NCI-H1092 treated with DMSO at 0.1 percent for 48 hours (cell line): ENCODE data around the gene CCDC7.
"Not testable (repeated sequence)": the region's sequence is repeated elsewhere in the genome, so short reads cannot be mapped to it uniquely, and the experiment has no call there.

Experiments
- DNase-seq: peaks from one replicate; lab custom pipeline; 2025; lab: John Stamatoyannopoulos, UW

CCDC7 gene

GRCh38 chr10:32562695-32563094, 116.8 kb downstream of the CCDC7 start:
- not testable (repeated sequence) for DNase-seq

GRCh38 chr10:32577448-32577847, 131.5 kb downstream of the CCDC7 start:
- DNase-seq, result no peak

- DNase-seq, result no peak
Measured at GRCh38 chr10:32582946-32583345, 137.0 kb downstream of the CCDC7 start.

GRCh38 chr10:32598022-32598421, 152.1 kb downstream of the CCDC7 start:
- DNase-seq, result not testable (repeated sequence)

GRCh38 chr10:32600317-32600716, 154.4 kb downstream of the CCDC7 start:
- no peak for DNase-seq

GRCh38 chr10:32601562-32601961, 155.6 kb downstream of the CCDC7 start:
- DNase-seq, result not testable (repeated sequence)

- DNase-seq, result no peak
Measured at GRCh38 chr10:32605787-32606186, 159.8 kb downstream of the CCDC7 start.

GRCh38 chr10:32610543-32610942, 164.6 kb downstream of the CCDC7 start:
- DNase-seq, result not testable (repeated sequence)

- no peak for DNase-seq
Measured at GRCh38 chr10:32616438-32616837, 170.5 kb downstream of the CCDC7 start.

- no peak for DNase-seq
Measured at GRCh38 chr10:32618482-32618881, 172.5 kb downstream of the CCDC7 start.

- no peak for DNase-seq
Measured at GRCh38 chr10:32621969-32622368, 176.0 kb downstream of the CCDC7 start.

GRCh38 chr10:32622409-32622808, 176.5 kb downstream of the CCDC7 start:
- DNase-seq, result no peak

GRCh38 chr10:32627183-32627582, 181.2 kb downstream of the CCDC7 start:
- DNase-seq, result no peak

- no peak for DNase-seq
Measured at GRCh38 chr10:32629910-32630309, 184.0 kb downstream of the CCDC7 start.

- no peak for DNase-seq
Measured at GRCh38 chr10:32646535-32646934, 200.6 kb downstream of the CCDC7 start.

GRCh38 chr10:32650246-32650655, 204.3 kb downstream of the CCDC7 start:
- no peak for DNase-seq

GRCh38 chr10:32657430-32657829, 211.5 kb downstream of the CCDC7 start:
- not testable (repeated sequence) for DNase-seq

- DNase-seq, result no peak
Measured at GRCh38 chr10:32661346-32661745, 215.4 kb downstream of the CCDC7 start.

GRCh38 chr10:32680803-32681557, 235.0 kb downstream of the CCDC7 start:
- DNase-seq, result no peak

GRCh38 chr10:32684291-32684690, 238.4 kb downstream of the CCDC7 start:
- no peak for DNase-seq

- DNase-seq, result no peak
Measured at GRCh38 chr10:32687116-32687515, 241.2 kb downstream of the CCDC7 start.

- no peak for DNase-seq
Measured at GRCh38 chr10:32687546-32687945, 241.6 kb downstream of the CCDC7 start.

- no peak for DNase-seq
Measured at GRCh38 chr10:32692174-32692573, 246.2 kb downstream of the CCDC7 start.

GRCh38 chr10:32693441-32693979, 247.6 kb downstream of the CCDC7 start:
- DNase-seq, result no peak
